Erythroblast (primary cell): ENCODE data around the gene TEAD4.

Source experiments
- GATA1 ChIP-seq: IDR thresholded peaks from 2 replicates; pipeline ENCODE4 v1.6.1; 2011; ENCODE audit warnings: low read depth, mild to moderate bottlenecking, control low read depth, low read length, moderate library complexity
- POLR2A ChIP-seq: IDR thresholded peaks from 2 replicates; pipeline ENCODE4 v1.6.1; 2011; ENCODE audit warnings: mild to moderate bottlenecking, low read length

DNA sequence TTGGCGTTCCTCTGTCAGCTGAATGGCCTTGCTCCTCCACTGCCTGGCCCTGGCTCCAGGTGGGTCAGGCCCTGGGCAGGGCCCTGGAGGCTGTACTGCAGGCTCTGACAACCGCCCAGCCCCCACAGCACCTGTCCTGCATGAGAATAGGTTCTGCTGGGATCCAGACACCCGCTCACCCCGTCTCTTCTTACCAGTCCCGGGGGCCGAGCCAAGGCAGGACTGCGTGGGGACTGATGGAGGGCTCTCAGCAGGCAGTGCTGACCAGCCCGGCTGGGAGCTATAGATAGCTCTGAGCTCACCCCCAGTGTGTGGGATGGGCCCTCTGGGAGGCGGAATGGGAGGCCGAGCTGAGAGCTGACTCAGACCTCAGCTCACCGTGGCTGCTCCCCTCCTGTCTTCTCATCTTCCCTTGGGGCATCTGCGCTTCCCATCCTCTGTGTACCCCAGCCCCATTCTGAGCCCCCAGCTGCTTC is 39.6 kb downstream of the TEAD4 start:
- no peak for TF ChIP-seq POLR2A
- no peak for TF ChIP-seq GATA1
